Gastrocnemius medialis (tissue), 4 donors: ENCODE data around the gene ABCA6.

Source experiments
- POLR2A ChIP-seq, 2 donors: fragments of 450-650 bp; IDR thresholded peaks; one replicate each; pipeline ENCODE4 v1.6.1; 2017; ENCODE audit warnings: antibody characterized with exemption in 2 of 2, mild to moderate bottlenecking in 2 of 2, moderate library complexity in 2 of 2
- TF ChIP-seq, protein P1 (sequence below), 5 experiments: fragments of 450-650 bp in 3 of 5; fragments of 200-600 bp in 2 of 5; sonication (generic) in 2 of 5; IDR thresholded peaks in 4 of 5; conservative IDR thresholded peaks in 1 of 5; 1 replicate in 4 of 5; 2 replicates in 1 of 5; pipeline ENCODE4 v1.5.1; 2016 to 2019; ENCODE audit warnings: antibody characterized with exemption in 5 of 5, mild to moderate bottlenecking in 3 of 5, moderate library complexity in 3 of 5

DNA sequence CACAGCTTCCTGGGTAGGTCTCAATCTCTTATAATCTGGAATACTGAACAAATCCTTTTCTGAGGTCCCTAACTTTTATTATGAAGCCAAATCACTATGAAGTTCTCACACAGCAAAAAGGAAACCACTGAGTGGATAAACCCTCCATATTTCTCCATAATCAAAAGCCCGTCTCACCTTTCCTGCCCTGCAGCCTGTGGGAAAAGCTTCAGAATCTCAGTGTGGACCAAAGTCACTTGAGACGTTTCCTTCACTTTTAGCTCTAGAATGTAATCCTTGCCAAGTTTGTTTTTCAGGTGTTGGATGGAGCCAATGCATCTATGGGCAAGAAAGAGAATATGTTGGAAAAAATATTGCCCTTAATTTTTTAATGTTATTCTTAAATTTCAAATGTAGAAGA is 59.0 kb downstream of the ABCA6 start:
- TF ChIP-seq, protein P1, sequence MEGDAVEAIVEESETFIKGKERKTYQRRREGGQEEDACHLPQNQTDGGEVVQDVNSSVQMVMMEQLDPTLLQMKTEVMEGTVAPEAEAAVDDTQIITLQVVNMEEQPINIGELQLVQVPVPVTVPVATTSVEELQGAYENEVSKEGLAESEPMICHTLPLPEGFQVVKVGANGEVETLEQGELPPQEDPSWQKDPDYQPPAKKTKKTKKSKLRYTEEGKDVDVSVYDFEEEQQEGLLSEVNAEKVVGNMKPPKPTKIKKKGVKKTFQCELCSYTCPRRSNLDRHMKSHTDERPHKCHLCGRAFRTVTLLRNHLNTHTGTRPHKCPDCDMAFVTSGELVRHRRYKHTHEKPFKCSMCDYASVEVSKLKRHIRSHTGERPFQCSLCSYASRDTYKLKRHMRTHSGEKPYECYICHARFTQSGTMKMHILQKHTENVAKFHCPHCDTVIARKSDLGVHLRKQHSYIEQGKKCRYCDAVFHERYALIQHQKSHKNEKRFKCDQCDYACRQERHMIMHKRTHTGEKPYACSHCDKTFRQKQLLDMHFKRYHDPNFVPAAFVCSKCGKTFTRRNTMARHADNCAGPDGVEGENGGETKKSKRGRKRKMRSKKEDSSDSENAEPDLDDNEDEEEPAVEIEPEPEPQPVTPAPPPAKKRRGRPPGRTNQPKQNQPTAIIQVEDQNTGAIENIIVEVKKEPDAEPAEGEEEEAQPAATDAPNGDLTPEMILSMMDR (IDR thresholded peaks at IDR 0.05 in 4 of 5, conservative IDR thresholded peaks at IDR 0.05 in 1 of 5), result no peak
- no peak for TF ChIP-seq POLR2A (IDR thresholded peaks at IDR 0.05)
